ENCODE results near the gene ALKBH6.
"Not testable (repeated sequence)": the region's sequence is repeated elsewhere in the genome, so short reads cannot be mapped to it uniquely, and the experiment has no call there.

Gene ALKBH6

GRCh38 chr19:35992907-35993765 is 20.9 kb downstream of the ALKBH6 start:
- ATAC-seq = no peak

- no peak for ATAC-seq
Measured at GRCh38 chr19:35991731-35992450, 22.1 kb downstream of the ALKBH6 start.

DNA sequence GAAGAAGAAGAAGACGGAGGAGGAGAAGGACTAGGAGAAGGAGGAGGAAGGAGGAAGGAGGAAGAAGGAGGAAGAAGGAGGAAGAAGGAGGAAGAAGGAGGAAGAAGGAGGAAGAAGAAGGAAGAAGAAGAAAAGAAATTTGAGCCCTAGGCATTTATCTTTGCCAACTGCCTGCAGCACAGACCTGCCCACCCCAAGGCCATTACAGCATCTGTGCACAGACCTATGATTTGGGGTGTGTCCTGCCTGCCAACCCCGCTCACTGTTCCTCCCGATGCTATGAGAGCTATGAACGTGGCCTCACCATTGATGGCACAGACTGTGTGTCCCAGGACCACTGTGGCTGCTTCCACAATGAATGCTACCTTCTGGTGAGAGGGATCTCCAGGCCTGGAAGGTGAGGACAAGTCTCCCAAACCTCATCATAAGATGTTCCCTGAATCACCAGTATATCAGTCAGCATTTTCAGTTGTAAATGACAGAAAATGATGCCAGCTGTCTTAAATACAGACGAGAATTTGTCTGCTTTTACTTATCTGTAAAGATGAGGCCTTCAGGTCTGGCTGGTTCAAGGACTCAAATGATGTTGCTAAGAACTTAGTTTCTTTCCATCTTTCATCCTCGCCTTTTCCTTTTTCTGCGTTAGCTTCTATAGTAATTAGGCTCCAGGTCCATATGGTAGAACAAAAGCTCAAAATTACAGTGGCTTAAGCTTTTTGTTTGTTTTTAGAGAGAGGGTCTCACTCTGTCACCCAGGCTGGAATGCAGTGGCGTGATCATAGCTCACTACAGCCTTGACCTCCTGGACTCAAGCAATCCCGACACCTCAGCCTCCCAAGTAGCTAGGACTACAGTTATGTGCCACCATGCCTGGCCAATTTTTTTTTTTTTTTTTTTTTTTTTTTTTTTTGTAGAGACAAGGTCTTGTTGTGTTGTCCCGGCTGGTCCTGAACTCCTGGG is 23.0 kb downstream of the ALKBH6 start:
- ATAC-seq = no peak

DNA sequence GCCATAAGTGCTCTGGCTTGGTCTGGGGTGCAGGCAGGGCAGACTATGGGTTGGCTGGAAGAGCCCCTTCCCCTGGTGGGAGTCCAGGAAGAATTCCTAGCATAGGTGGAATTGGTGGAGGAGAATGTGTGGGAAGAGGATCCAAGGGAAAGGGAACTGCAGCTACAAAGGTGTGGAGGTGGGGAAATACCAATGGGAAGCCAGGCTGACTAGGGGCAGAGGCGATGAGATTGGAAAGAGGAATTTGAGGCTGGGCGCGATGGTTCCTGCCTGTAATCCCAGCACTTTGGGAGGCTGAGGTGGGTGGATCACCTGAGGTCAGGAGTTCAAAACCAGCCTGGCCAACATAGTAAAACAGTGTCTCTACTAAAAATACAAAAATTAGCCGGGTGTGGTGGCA is 23.9 kb downstream of the ALKBH6 start:
- ATAC-seq = no peak

GRCh38 chr19:35988824-35989223 is 25.2 kb downstream of the ALKBH6 start:
- ATAC-seq = no peak

DNA sequence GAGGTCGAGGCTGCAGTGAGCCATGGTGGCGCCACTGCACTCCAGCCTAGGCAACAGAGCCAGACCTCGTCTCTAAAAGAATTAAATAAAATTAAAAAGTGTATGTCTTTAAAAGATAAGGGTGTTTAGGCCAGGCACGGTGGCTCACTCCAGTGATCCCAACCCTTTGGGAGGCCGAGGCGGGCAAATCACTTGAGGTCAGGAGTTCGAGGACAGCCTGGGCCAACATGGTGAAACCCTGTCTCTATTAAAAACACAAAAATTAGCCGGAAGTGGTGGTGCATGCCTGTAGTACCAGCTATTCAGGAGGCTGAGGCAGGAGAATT is 26.5 kb downstream of the ALKBH6 start:
- ATAC-seq = no peak

DNA sequence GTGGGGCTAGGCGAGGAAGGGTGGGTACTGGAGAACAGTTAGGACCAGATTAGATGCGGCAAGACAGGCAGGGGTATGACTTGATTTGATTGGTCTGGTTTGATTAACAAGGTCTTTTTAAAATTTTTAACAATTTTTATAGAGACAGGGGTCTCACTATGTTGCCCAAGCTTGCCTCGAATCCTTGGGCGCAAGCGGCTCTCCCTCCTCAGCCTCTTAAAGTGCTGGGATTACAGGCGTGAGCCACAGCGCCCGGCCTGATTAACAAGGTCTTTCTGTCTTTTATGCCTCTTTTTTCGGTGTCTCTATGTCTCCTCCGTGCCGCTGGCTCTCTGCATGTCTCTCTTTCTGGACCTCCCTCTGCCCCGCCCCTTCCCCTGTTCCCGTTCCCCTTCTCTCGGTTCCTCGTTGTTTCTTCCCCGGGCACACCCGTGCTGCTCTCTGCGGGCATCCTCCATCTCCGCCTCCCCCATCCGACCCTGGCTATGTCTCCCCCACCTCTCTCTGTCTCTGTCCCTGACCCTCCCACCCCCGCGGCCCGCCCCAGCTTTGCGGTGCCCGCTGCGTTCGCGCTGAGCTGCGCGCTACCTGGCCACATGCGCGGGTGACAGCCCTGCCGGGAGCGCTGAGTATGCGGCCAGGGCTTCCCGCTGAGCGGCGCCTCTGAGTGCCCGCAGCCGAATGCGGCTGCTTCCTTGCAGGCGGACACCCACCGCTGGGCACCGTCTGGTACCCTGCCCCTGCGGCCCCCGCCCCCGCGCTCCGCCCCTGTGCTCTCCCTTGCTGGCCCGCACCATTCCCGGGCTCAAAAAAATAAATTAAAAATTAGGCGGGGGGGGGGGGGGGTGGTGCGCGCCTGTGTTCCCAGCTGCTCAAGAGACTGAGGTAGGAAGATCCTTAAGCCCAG is 27.1 kb downstream of the ALKBH6 start:
- ATAC-seq = peak; percentile 49 to 51

GRCh38 chr19:35986111-35986510 is 27.9 kb downstream of the ALKBH6 start:
- no peak for ATAC-seq

DNA sequence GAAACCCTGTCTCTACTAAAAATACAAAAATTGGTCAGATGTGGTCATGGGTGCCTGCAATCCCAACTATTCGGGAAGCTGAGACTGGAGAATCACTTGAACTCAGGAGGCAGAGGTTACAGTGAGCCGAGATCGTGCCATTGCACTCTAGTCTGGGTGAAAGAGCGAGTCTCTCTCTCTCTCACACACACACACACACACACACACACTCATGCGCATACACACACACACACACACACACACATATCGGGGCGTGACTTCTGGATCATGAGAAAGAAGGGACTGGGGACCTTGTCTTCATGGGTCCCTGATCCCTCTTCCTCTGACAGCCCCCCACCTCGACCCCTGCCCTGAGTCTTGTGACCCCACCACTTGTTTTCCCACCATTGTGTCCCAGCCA is 30.8 kb downstream of the ALKBH6 start:
- no peak for ATAC-seq

DNA sequence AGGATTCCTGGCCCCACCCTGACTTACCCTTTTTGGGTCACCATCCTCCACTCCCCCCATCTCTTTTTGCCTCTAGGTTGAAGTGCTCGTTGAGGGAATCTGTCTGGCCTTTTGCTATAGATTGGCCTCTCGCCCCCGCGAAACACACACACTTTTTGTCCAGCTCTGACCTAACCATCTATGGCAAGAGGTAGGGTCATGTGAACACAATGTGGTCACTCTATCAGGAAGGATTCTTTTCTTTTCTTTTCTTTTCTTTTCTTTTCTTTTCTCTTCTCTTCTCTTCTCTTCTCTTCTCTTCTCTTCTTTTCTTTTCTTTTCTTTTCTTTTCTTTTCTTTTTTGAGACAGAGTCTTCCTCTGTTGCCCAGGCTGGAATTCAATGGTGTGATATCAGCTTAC is 33.0 kb downstream of the ALKBH6 start:
- not testable (repeated sequence) for ATAC-seq

DNA sequence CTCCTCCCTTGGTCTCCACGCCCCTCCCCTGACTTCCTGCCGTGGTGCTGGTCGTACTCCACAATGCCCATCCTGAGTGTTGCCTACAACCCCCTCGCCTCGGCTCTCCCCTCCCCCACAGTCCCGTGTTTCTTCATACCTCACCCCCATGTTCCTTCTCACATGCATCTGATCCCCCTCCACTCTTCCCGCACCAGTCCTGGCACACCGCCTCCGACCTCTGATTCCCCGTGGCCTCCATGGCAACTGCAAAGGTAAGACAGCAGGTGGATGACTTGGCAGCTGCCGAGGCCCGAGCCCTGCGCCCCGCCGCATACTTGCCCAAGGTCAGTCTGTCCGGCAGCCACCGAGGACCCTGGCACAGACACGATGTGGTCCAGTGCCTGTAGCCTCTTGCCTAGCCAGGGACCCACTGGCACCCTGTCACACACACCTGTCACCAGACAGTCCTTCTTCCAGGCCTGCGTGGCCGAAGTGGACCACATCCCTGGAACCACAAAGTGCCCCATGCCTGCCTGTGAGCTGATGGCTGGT is 35.1 kb downstream of the ALKBH6 start:
- ATAC-seq = no peak

- ATAC-seq = no peak
Measured at GRCh38 chr19:35978271-35978670, 35.7 kb downstream of the ALKBH6 start.

GRCh38 chr19:35977446-35978222 is 36.4 kb downstream of the ALKBH6 start:
- ATAC-seq = peak; percentile 21 to 56

GRCh38 chr19:35975608-35976214 is 38.3 kb downstream of the ALKBH6 start:
- no peak for ATAC-seq

DNA sequence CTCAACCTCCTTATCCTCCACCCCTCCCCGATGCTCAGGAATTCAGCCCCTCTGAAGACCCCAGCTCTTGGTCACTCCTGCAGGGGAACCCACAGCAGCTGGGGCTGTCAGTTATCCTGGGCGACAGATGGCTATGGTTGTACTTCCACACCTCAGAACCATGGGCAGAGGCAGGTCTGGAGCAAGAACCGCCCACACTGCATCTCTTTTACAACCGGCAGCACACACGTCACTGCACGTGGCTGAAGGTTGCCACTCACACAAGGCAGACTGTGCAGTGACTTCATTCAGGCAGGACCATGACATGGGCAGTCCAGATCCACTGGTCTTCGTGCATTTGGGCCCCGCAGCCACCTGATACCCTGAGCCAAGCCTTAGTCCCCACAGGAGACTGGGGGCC is 40.5 kb downstream of the ALKBH6 start:
- ATAC-seq = no peak

- ATAC-seq = no peak
Measured at GRCh38 chr19:35966771-35967170, 47.2 kb downstream of the ALKBH6 start.

DNA sequence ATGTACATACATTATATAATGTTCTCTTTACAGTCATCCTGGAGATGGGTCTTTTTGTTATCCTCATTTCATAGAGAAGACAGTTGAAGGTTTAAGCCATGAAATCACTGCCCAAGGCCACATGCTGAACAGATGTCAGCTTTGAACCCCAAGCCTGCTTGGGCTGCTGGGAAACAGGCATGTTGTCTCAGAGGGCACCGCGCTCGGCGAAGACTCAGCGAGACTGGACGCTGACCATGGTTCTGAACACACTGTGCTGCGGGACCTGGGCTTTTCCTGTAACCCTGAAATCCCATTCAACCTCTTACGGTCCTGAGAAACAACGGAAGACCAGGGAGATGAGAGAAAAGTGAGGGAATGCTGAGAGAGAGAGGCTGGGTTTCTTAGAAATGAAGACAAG is 50.5 kb downstream of the ALKBH6 start:
- ATAC-seq = no peak

- ATAC-seq = no peak
Measured at GRCh38 chr19:35960432-35960972, 53.5 kb downstream of the ALKBH6 start.

GRCh38 chr19:35959968-35960320 is 54.1 kb downstream of the ALKBH6 start:
- ATAC-seq = no peak
